NCI-H1694 (cell line): ENCODE measurements around the gene GLB1L3.

ENCODE experiments used
- DNase-seq: peaks from one replicate; lab custom pipeline; 2025; lab: John Stamatoyannopoulos, UW

Gene GLB1L3

DNA sequence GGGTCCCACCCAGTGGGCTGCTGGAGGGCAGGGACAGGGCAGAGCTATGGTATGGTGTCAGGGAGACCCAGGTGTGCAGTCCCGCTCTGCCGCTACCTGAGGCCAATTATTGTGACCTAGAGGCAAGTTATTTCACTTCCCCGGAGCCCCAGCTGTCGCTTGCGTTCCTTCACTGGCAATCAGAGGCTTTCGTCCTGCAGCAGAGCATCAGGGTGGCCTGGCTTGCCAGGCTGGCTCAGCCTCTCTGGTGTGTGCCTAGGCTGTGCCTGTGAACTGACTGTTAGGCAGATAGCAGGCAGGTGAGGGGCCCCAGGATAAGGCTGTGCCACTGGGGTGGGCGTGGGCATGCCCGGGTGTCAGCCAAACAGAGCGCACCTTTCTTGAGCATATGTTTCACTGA is 87.0 kb downstream of the GLB1L3 start:
- DNase-seq: no peak

DNA sequence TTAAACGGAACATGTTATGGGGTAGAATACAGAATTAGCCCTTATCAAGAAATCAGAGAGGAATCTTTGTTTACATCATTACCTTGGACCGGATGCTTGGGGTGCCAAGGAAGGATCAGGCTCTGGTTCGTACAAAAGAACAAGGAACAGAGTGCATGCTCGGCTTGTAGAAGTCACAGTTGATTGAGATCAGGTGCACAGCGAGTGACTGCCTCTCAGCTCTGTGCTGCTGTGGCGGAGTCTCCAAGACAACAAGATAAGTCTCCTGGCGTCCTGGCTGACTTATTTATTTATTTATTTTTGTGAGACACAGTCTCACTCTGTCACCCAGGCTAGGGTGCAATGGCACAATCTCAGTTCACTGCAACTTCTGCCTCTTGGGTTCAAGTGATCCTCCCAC is 87.4 kb downstream of the GLB1L3 start:
- no peak for DNase-seq

DNA sequence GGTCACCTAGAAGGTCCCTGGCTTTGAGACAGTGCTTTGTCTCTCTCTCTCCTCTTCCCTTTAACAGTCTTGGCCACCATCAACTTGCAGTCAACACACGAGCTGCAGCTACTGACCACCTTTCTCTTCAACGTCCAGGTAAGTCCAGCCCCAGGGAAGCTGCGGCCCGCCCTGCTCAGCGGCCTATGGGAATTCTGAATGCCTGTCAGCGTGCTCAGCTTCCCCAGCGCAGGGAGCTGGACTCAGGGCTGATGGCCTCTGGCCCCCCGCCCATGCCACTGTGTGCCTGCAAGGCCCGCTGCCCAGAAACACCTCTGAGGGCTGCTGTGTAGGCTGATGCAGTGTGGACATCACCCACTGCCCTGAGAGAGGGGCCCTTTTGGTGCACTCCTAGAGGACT is 88.1 kb downstream of the GLB1L3 start:
- DNase-seq: no peak

DNA sequence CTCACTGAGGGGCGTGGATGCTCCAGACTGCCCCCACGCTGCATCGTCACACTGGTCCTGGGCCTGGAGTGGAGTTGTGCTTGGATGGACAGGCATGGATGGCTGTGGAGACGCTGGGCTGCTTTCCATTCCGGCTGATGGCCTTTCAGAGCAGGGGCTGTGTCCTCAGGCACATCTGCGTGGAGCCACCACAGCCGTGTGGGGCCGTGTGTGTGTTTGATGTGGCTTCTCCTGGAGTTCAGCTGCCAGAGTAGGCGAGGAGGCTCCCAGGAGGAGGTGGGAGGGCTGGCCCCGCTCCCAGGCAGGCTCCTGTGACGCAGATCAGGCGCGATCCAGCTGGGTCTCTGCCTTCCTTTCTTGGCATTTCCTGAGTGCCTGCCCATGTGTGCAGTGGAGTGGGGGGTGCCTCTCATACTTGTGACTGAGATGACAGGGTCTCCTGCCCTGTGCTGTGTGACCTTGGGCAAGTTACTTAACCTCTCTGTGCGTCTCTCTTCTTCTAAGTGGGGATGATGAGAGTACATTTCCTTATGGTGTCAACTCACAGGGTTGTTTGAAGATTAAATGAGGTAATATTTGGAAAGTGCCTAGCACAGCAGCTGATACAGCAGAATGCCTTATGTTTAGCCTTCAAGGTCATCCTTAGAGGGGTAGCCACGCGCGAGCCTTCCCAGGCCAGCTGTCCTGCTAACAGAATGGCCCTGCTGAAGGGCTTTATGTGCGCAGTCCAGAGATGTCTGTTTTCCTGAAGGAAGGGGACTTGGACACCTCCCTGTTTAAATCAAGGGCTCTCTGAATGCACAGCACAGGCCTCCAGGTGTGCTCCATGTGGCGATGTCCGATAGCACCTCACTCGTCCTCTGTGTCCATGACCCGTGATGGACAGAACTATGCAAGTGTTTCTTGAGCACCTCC is 89.1 kb downstream of the GLB1L3 start:
- DNase-seq: no peak

DNA sequence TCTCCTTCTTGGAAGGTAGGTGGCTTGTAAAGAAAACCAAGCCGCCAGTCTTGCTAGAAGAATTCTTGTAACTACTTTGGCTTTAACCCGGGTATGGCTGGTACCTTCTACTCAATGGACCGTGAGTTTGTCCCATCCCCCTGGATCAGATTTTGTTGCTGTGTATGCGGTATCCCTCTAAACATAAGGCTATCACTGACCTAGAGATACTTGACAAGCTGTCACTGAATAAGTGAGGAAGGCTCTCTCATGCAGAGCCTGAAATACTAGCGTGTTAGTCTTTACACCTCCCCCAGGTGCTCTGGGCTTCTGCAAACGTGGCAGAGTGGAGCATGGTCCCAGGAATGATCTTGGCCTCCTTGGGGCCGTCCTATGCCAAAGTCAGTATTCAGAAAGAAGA is 90.1 kb downstream of the GLB1L3 start:
- DNase-seq: no peak

DNA sequence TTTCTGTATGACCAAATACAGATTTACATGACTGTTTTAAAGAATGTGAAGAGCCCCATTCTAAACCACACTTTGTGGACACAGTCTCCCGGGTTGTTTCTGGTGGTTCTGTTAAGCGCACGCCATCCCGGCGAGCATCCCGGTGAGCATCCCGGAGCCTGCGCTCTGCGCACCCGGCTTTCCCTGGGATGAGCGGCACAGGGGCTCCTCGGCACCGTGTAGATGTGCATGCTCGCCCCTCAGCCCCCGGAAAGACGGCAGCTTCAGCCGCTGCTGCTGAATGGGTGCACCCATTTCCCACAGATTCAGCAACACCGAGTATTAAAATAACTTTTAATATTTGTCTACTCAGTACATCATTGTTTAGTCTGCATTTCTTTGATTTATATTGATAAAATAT is 91.6 kb downstream of the GLB1L3 start:
- DNase-seq: no peak
